ENCODE data around the gene SMIM1. TPM values are rescaled to one million over a fixed set of nuclear protein-coding genes. Genes with fewer than 3 reads are reported as not detected.

The SMIM1 gene
- total RNA-seq, 1 donor from 2014 or later = not detected

DNA sequence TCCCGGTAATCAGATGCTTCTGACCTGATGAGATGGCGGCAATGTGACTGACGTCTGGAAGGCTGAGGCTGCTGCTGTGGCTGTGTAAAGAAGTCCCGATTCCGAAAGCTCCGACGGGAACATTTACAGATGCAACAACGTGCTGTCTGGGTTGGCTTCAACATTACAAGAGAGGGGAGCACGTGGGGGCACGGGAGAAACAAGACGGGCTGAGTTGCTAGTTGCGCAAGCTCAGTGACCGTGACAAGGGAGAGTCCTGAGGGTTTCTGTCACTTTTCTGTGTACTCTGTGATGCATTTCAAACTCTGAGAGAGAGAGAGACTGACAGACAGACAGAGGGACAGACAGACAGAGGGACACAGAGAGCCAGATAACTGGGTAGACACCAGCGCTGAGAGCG is 49.4 kb downstream of the SMIM1 start:
- intact Hi-C loops (cut with DNase I) = no loop called here
- no peaks in the 10 kb centered on the region for H3K27me3 ChIP-seq
- no peak for DNase-seq (ENCODE audit: low spot score in 2 of 2)
- H3K4me3 ChIP-seq = no peak overlapping the region
- H3K9me3 ChIP-seq = no peaks in the 10 kb centered on the region
- H3K36me3 ChIP-seq = peaks cover 53 to 82% of the 10 kb centered on the region in 2 donors
- no peak overlapping the region for H3K27ac ChIP-seq
- TF ChIP-seq, protein P1, sequence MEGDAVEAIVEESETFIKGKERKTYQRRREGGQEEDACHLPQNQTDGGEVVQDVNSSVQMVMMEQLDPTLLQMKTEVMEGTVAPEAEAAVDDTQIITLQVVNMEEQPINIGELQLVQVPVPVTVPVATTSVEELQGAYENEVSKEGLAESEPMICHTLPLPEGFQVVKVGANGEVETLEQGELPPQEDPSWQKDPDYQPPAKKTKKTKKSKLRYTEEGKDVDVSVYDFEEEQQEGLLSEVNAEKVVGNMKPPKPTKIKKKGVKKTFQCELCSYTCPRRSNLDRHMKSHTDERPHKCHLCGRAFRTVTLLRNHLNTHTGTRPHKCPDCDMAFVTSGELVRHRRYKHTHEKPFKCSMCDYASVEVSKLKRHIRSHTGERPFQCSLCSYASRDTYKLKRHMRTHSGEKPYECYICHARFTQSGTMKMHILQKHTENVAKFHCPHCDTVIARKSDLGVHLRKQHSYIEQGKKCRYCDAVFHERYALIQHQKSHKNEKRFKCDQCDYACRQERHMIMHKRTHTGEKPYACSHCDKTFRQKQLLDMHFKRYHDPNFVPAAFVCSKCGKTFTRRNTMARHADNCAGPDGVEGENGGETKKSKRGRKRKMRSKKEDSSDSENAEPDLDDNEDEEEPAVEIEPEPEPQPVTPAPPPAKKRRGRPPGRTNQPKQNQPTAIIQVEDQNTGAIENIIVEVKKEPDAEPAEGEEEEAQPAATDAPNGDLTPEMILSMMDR (IDR thresholded peaks at IDR 0.05) = no peak
- no peaks in the 10 kb centered on the region for H3K4me1 ChIP-seq

DNA sequence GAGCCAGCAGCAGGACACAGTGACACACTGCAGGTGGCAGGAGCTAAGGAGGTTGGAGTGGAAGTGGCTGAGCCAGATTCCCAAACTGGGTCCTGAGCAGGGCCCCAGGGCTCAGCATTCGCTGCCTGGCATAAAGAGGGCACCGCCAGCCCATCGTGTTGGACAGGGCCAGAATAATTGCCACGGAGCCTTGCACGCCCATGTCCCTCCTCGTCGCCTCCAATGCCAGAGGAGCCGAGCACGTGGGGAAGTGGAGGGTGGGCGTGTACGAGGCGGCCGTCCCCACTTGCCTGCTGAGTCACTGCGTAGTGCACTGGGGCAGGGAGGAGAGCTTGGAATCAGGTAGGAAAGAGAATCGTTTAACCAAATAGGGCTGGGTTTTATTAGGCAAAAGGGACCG is 49.9 kb downstream of the SMIM1 start:
- no peaks in the 10 kb centered on the region for H3K9me3 ChIP-seq
- intact Hi-C loops (cut with DNase I) = no loop called here
- DNase-seq (ENCODE audit: low spot score in 2 of 2) = no peak
- H3K4me1 ChIP-seq = no peaks in the 10 kb centered on the region
- H3K4me3 ChIP-seq = no peak overlapping the region
- H3K27me3 ChIP-seq = no peaks in the 10 kb centered on the region
- no peak overlapping the region for H3K27ac ChIP-seq
- TF ChIP-seq, protein P1 (IDR thresholded peaks at IDR 0.05) = no peak
- peaks cover 57 to 84% of the 10 kb centered on the region in 2 donors for H3K36me3 ChIP-seq

DNA sequence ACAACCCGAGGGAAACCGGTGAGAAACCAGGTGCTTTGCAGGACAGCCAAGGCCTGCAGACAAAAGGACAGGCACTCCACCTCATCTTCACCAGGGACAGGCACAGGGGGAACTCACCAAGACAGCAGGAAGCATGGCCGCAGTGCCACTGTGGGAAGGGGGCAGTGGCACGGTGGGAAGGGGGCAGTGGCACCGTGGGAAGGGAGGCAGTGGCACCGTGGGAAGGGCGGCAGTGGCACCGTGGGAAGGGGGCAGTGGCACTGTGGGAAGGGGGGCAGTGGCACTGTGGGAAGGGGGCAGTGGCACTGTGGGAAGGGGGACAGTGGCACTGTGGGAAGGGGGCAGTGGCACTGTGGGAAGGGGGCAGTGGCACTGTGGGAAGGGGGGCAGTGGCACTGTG is 52.1 kb downstream of the SMIM1 start:
- Histone ChIP-seq H3K4me3 (no peak overlapping the region), H3K9me3 (no peaks in the 10 kb centered on the region), H3K27ac (no peak overlapping the region), H3K27me3 (no peaks in the 10 kb centered on the region), H3K36me3 (peaks cover 75 to 95% of the 10 kb centered on the region in 2 donors), H3K4me1 (no peaks in the 10 kb centered on the region)
- intact Hi-C loops (cut with DNase I) = no loop called here
- DNase-seq (ENCODE audit: low spot score in 2 of 2) = no peak
- TF ChIP-seq, protein P1 (IDR thresholded peaks at IDR 0.05) = no peak

DNA sequence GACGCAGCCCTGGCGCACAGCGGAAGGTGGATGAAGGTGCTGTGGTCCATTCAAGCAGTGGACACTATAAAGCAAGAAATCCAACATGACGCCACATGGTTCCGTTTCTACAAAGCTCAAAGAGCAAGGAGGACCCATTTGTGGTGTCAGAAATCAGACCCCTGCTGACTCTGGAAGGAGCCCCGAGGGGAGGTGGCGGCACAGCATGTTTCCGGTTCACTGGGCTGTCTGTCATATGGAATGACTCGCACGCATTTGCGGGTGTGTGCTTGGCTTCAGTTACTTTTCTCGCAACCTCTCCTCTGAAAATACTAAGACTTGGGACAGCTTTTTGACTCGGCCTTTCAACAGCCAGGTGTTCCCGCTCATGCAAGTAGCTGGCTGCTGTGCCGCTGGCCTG is 52.8 kb downstream of the SMIM1 start:
- peaks cover 70 to 94% of the 10 kb centered on the region in 2 donors for H3K36me3 ChIP-seq
- no peak for DNase-seq (ENCODE audit: low spot score in 2 of 2)

More for the DNA sequence above, 52.8 kb downstream of the SMIM1 start:
- Histone ChIP-seq H3K4me1 (no peaks in the 10 kb centered on the region), H3K27me3 (no peaks in the 10 kb centered on the region), H3K9me3 (no peaks in the 10 kb centered on the region), H3K27ac (no peak overlapping the region), H3K4me3 (no peak overlapping the region)
- TF ChIP-seq, protein P1 (IDR thresholded peaks at IDR 0.05) = no peak
- intact Hi-C loops (cut with DNase I) = no loop called here

Other genes starting within 250 kb of the SMIM1 start
- gene MEGF6, start 161.2 kb upstream of the SMIM1 start, total RNA-seq = 194 TPM
- gene TPRG1L, start 147.7 kb upstream of the SMIM1 start, total RNA-seq = 18.9 TPM
- gene WRAP73, start 122.6 kb upstream of the SMIM1 start, total RNA-seq = 14.4 TPM
- not detected for gene TP73, start 120.2 kb upstream of the SMIM1 start, total RNA-seq
- gene CCDC27, start 20.3 kb upstream of the SMIM1 start, total RNA-seq = not detected
- 41.5 TPM for gene LRRC47, start 23.7 kb downstream of the SMIM1 start, total RNA-seq
- gene CEP104, start 84.5 kb downstream of the SMIM1 start, total RNA-seq = 93.6 TPM
- gene DFFB, start 84.7 kb downstream of the SMIM1 start, total RNA-seq = 45.4 TPM
- gene C1orf174, start 127.5 kb downstream of the SMIM1 start, total RNA-seq = 14.9 TPM

Measured in ascending aorta (tissue), 2 donors.